CD4-positive, alpha-beta T cell treated with Interleukin-4 for 4 hours (primary cell): Measurements from ENCODE around the gene ST8SIA2.

Experiments used
- DNase-seq: peaks from one replicate; pipeline ENCODE4 v3.0.0-alpha.2; 2020

The ST8SIA2 gene

GRCh38 chr15:92499731-92500530 is 106.2 kb downstream of the ST8SIA2 start:
- DNase-seq, result no peak

- no peak for DNase-seq
Observed at GRCh38 chr15:92502336-92502735, 108.7 kb downstream of the ST8SIA2 start.

- DNase-seq, result no peak
Observed at GRCh38 chr15:92502930-92503857, 109.5 kb downstream of the ST8SIA2 start.

- DNase-seq, result no peak
Observed at GRCh38 chr15:92503889-92504288, 110.2 kb downstream of the ST8SIA2 start.

- no peak for DNase-seq
Observed at GRCh38 chr15:92505611-92506010, 111.9 kb downstream of the ST8SIA2 start.

- no peak for DNase-seq
Observed at GRCh38 chr15:92506506-92506905, 112.8 kb downstream of the ST8SIA2 start.

GRCh38 chr15:92510163-92510882 is 116.6 kb downstream of the ST8SIA2 start:
- DNase-seq, result no peak
